Lower leg skin (tissue), 3 donors: ENCODE results near the gene PRKCH.

Source experiments
- POLR2A ChIP-seq, 2 donors: fragments of 450-650 bp; IDR thresholded peaks; one replicate each; pipeline ENCODE4 v1.6.1; 2016 to 2017; ENCODE audit warnings: antibody characterized with exemption in 2 of 2, mild to moderate bottlenecking in 1 of 2, moderate library complexity in 1 of 2
- TF ChIP-seq, protein P1 (sequence below), 3 donors: fragments of 450-650 bp; IDR thresholded peaks; one replicate each; pipeline ENCODE4 v1.5.1; 2016; ENCODE audit warnings: antibody characterized with exemption in 3 of 3, mild to moderate bottlenecking in 3 of 3, moderate library complexity in 2 of 3

DNA sequence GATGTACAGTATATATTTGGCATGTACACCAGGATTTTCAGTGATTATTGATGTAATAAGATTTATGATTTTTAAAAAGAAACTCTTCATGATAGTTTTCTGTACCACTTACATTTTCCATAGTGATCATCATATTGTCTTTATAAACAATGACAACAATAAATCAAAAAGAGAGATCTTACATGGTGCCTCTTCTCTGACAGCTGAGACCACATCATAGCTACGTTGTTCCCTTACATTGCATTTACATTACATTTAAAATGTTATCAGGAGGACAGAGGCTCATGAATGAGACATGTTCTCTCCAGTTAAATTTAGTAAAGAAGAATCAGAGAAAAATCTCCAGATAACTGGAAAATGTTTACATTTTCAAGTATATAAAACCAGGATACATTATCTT, 112.4 kb downstream of the PRKCH start:
- TF ChIP-seq POLR2A (IDR thresholded peaks at IDR 0.05), result no peak
- TF ChIP-seq, protein P1, sequence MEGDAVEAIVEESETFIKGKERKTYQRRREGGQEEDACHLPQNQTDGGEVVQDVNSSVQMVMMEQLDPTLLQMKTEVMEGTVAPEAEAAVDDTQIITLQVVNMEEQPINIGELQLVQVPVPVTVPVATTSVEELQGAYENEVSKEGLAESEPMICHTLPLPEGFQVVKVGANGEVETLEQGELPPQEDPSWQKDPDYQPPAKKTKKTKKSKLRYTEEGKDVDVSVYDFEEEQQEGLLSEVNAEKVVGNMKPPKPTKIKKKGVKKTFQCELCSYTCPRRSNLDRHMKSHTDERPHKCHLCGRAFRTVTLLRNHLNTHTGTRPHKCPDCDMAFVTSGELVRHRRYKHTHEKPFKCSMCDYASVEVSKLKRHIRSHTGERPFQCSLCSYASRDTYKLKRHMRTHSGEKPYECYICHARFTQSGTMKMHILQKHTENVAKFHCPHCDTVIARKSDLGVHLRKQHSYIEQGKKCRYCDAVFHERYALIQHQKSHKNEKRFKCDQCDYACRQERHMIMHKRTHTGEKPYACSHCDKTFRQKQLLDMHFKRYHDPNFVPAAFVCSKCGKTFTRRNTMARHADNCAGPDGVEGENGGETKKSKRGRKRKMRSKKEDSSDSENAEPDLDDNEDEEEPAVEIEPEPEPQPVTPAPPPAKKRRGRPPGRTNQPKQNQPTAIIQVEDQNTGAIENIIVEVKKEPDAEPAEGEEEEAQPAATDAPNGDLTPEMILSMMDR (IDR thresholded peaks at IDR 0.05), result no peak
